ENCODE measurements around the gene NT5DC3.

GRCh38 chr12:103765322-103765721, 75.7 kb downstream of the NT5DC3 start:
- TF ChIP-seq, protein P1, sequence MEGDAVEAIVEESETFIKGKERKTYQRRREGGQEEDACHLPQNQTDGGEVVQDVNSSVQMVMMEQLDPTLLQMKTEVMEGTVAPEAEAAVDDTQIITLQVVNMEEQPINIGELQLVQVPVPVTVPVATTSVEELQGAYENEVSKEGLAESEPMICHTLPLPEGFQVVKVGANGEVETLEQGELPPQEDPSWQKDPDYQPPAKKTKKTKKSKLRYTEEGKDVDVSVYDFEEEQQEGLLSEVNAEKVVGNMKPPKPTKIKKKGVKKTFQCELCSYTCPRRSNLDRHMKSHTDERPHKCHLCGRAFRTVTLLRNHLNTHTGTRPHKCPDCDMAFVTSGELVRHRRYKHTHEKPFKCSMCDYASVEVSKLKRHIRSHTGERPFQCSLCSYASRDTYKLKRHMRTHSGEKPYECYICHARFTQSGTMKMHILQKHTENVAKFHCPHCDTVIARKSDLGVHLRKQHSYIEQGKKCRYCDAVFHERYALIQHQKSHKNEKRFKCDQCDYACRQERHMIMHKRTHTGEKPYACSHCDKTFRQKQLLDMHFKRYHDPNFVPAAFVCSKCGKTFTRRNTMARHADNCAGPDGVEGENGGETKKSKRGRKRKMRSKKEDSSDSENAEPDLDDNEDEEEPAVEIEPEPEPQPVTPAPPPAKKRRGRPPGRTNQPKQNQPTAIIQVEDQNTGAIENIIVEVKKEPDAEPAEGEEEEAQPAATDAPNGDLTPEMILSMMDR (IDR thresholded peaks at IDR 0.05; ENCODE audit: low read length), result no peak
- no peak for TF ChIP-seq EZH2 (optimal IDR thresholded peaks at IDR 0.05; ENCODE audit: low read depth, low read length)

All from MM.1S (cell line).